ENCODE results near the gene RAMP1. TPM values are rescaled to one million over a fixed set of nuclear protein-coding genes. Genes with fewer than 3 reads are reported as not detected.

The RAMP1 gene
- total RNA-seq, 1 experiment from 2014 or later = 0.63 TPM

- Histone ChIP-seq H3K4me2 (ENCODE audit: insufficient read depth, insufficient read length, low read length) (no peak overlapping the region), H3K4ac (ENCODE audit: low read depth, low read length) (no peak overlapping the region), H3K23ac (ENCODE audit: insufficient read length, low read depth, low read length) (no peak overlapping the region), H2BK15ac (ENCODE audit: low read depth, low read length) (no peak overlapping the region), H3K4me1 (ENCODE audit: insufficient read depth, low read length) (no peaks in the 10 kb centered on the region), H4K20me1 (ENCODE audit: control insufficient read depth, insufficient read depth, insufficient read length) (no peaks in the 10 kb centered on the region), H3K14ac (ENCODE audit: insufficient read depth, low read length) (no peak overlapping the region), H2AFZ (ENCODE audit: low read length) (no peak overlapping the region), H3K18ac (ENCODE audit: insufficient read length, low read depth, low read length) (no peak overlapping the region), H3K79me1 (ENCODE audit: insufficient read depth, low read depth, low read length, poor library complexity, severe bottlenecking) (no peaks in the 10 kb centered on the region), H3K9me3 (ENCODE audit: control insufficient read depth, low read depth, low read length) (no peaks in the 10 kb centered on the region), H3K27me3 (ENCODE audit: insufficient read depth, low read length) (no peaks in the 10 kb centered on the region), H3K56ac (ENCODE audit: insufficient read length, low read depth, low read length) (no peak overlapping the region), H2AK5ac (ENCODE audit: insufficient read length, low read length) (no peak overlapping the region), H4K91ac (ENCODE audit: insufficient read length, low read depth, low read length) (no peak overlapping the region), H4K8ac (replicated peaks; ENCODE audit: insufficient read length, low read depth, low read length) (no peak overlapping the region), H3K9ac (ENCODE audit: extremely low read depth, insufficient read length, low read length) (no peak overlapping the region), H2BK12ac (ENCODE audit: insufficient read length, low read depth, low read length) (no peak overlapping the region), H3K27ac (ENCODE audit: insufficient read length, low read depth, low read length) (no peak overlapping the region), H2BK20ac (ENCODE audit: low read depth, low read length, poor library complexity, severe bottlenecking) (no peak overlapping the region), H3K23me2 (ENCODE audit: insufficient read length, low read depth, low read length, poor library complexity, severe bottlenecking) (no peaks in the 10 kb centered on the region), H3T11ph (ENCODE audit: low read length) (no peak overlapping the region), H3K79me2 (ENCODE audit: insufficient read depth, low read length) (no peaks in the 10 kb centered on the region), H2BK5ac (ENCODE audit: insufficient read length, low read length) (no peak overlapping the region), H2BK120ac (ENCODE audit: low read depth, low read length, poor library complexity, severe bottlenecking) (no peak overlapping the region), H4K5ac (ENCODE audit: insufficient read length, low read depth, low read length) (no peak overlapping the region)
- Mint-ChIP-seq H3K27me3 (ENCODE audit: low read depth) (peaks cover 8% of the 10 kb centered on the region), H3K36me3 (ENCODE audit: insufficient read depth in 1 of 3, low read depth in 3 of 3) (no peaks in the 10 kb centered on the region), H3K9me3 (peaks cover 3% of the 10 kb centered on the region in 2 experiments; a peak in 4 of 5 replicates), H3K4me3 (no peak overlapping the region), H3K4me1 (no peaks in the 10 kb centered on the region), H3K27ac (no peak overlapping the region)
- TF ChIP-seq CTCF (conservative IDR thresholded peaks at IDR 0.05) = no peak
- DNase-seq = no peak
- no CpG with 5 or more reads among the region's 10 CpGs for WGBS (ENCODE audit: extremely low coverage, insufficient read length, low lambda C conversion rate)
Measured at GRCh38 chr2:237915576-237915975, 56.2 kb downstream of the RAMP1 start.

Data from H9 (cell line).